Stimulated activated effector memory CD8-positive, alpha-beta T cell treated with anti-CD3 and anti-CD28 coated beads, Interleukin-12 subunit alpha, Interleukin-12 subunit beta, amount 100 ng/mL, for 72 hours (primary cell): ENCODE data around the gene HESX1.

Source experiments
- ATAC-seq: fragments of 150-1000 bp; cut with Tn5 transposase; 2 replicates; pipeline ENCODE4 v1.10.0; 2021
- DNase-seq, 2 donors: peaks; one replicate each; pipeline ENCODE4 v3.0.0; 2021 to 2022; ENCODE audit warnings: low spot score in 2 of 2
- H3K27ac Mint-ChIP-seq: one replicate; pipeline ENCODE4 v1.8.0; 2022; ENCODE audit warnings: mild to moderate bottlenecking, mixed read lengths
- H3K36me3 Mint-ChIP-seq: one replicate; pipeline ENCODE4 v1.8.0; 2022; ENCODE audit warnings: mild to moderate bottlenecking, mixed read lengths
- H3K4me1 Mint-ChIP-seq: one replicate; pipeline ENCODE4 v1.8.0; 2022; ENCODE audit warnings: mixed read lengths
- H3K4me3 Mint-ChIP-seq: one replicate; pipeline ENCODE4 v1.8.0; 2022; ENCODE audit warnings: mild to moderate bottlenecking, mixed read lengths
- H3K9me3 Mint-ChIP-seq: one replicate; pipeline ENCODE4 v1.8.0; 2022; ENCODE audit warnings: mixed read lengths

The HESX1 gene

GRCh38 chr3:57199895-57200297, at the start of gene HESX1:
Gene HESX1, minus strand, starts transcription at chr3:57199978. Its CDS starts 60 bp downstream, at chr3:57199918.
- Mint-ChIP-seq H3K4me1 (no peaks in the 10 kb centered on the region), H3K4me3 (no peak within 1 kb of the TSS), H3K27ac (no peak within 1 kb of the TSS), H3K36me3 (peaks cover 6% of the 10 kb centered on the region), H3K9me3 (no peaks in the 10 kb centered on the region)
- DNase-seq (no peak), ATAC-seq (no peak)

DNA sequence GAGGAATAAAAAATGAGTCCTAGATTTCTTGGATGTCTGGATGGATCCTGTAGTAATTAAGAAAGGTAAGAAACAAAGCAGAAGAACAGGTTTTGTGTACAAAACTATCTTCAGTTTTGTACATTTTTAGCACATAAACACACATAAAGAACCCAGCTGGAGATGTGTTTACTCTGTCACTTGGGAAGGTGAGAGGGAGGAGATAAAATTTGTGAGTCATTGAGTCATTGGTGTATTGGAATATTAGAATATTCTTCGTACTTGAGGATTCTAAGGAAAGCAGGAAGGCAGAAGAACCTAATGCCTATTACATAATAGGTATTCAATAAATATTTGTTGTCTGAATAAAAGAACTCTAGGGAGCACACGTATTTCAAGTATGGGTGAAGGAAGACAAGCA, 45.2 kb upstream of the HESX1 start:
- H3K27ac Mint-ChIP-seq, result peak overlapping the region; percentile 2

DNA sequence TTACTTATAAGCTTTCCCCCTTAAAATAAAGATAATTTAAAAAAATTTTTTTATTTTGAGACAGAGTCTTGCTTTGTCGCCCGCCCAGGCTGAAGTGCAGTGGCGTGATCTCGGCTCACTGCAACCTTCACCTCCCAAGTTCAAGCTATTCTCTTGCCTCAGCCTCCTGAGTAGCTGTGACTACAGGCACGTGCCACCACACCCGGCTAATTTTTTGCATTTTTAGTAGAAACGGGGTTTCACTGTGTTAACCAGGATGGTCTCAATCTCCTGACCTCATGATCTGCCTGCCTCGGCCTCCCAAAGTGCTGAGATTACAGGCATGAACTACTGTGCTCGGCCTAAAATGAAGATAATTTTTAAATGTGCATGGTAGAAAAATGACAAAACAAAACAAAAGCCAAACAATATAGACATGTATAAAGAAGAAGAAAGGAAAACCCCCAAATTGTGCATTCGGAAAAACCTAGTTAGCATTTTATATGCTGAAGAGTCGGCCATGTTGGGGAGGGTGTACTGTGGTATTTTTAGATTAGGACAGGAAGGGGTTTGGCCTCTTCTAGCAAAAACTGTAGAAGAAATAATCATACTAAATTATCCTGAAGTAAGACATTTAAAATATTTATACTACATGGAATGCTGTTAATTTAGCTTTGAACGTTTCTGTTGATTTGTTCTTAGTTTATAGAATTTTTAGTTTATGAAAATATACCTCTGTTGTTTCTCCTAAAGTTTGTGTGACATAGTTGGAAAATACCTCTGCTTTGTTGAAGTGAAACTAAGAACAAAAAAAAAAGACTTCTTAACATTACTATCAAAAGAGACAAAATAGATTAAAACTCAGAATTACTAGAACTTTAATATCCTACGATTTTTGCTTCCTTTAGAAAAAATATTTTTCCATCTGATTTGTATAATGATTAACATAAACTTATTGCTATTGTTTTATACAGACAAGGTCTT, 35.1 kb upstream of the HESX1 start:
- no peaks in the 10 kb centered on the region for H3K9me3 Mint-ChIP-seq
- no peak overlapping the region for H3K4me3 Mint-ChIP-seq
- ATAC-seq, result no peak
- H3K36me3 Mint-ChIP-seq, result peaks cover 48% of the 10 kb centered on the region
- H3K4me1 Mint-ChIP-seq, result peaks cover 5% of the 10 kb centered on the region
- H3K27ac Mint-ChIP-seq, result no peak overlapping the region
- DNase-seq, result no peak

More for the DNA sequence above, 45.2 kb upstream of the HESX1 start:
- no peak overlapping the region for H3K4me3 Mint-ChIP-seq
- DNase-seq (no peak), ATAC-seq (no peak)
- H3K4me1 Mint-ChIP-seq, result no peaks in the 10 kb centered on the region
- H3K36me3 Mint-ChIP-seq, result peaks cover 97% of the 10 kb centered on the region
- no peaks in the 10 kb centered on the region for H3K9me3 Mint-ChIP-seq

- ATAC-seq, result no peak
Measured at GRCh38 chr3:57233799-57234198, 34.0 kb upstream of the HESX1 start.

GRCh38 chr3:57230006-57230405, 30.2 kb upstream of the HESX1 start:
- Mint-ChIP-seq H3K27ac (no peak overlapping the region), H3K4me3 (peak overlapping the region; percentile 82), H3K36me3 (peaks cover 7% of the 10 kb centered on the region), H3K9me3 (no peaks in the 10 kb centered on the region), H3K4me1 (peaks cover 30% of the 10 kb centered on the region)
- ATAC-seq, result no peak
- no peak for DNase-seq

More at GRCh38 chr3:57233799-57234198, 34.0 kb upstream of the HESX1 start:
- Mint-ChIP-seq H3K4me3 (no peak overlapping the region), H3K27ac (no peak overlapping the region), H3K9me3 (no peaks in the 10 kb centered on the region), H3K36me3 (peaks cover 37% of the 10 kb centered on the region), H3K4me1 (peaks cover 16% of the 10 kb centered on the region)
- DNase-seq, result no peak

DNA sequence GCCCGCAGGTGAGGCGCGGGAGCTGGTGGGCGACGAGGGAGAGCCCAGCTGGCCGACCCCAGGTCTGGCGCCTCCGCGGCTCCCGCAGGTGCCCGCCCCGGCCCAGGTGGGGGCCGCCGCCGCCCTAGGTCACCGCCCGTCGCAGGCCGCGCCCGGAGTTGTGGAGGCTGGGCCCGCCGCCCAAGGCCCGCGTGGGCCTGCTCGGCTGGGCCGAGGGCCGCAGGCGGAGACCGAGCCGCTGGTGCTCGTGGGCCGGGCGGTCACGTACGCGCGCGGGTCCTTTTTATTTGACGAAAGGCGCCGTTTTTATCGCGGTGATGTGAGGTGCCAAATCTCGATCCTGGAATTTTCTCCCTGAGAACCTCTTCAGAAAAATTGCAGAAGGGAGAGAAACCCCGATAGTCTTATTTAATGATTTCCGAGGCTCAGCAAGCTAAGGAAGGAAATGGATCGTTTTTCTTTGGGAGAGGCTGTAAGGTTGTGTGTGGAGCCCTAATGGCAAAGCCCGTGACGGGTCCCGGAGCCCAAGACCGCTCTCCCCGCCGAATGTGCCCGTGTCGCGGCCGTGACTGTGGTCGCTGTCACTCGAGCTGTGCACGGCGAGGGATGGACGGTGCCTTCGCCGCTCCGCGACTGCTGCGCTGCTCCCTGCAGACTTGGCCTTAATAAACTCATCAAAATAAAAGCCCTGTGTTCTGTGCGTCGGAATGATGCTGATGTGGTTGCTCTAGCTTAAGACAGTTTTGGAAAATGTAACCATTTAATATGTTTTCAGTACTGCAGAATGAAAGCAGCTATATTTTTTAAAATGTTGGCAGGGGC, 28.4 kb upstream of the HESX1 start:
- DNase-seq (peak; percentile 15 to 67), ATAC-seq (peak; percentile 56)
- Mint-ChIP-seq H3K27ac (peak overlapping the region; percentile 67), H3K9me3 (no peaks in the 10 kb centered on the region), H3K4me3 (peak overlapping the region; percentile 82), H3K36me3 (peaks cover 7% of the 10 kb centered on the region), H3K4me1 (peaks cover 30% of the 10 kb centered on the region)

DNA sequence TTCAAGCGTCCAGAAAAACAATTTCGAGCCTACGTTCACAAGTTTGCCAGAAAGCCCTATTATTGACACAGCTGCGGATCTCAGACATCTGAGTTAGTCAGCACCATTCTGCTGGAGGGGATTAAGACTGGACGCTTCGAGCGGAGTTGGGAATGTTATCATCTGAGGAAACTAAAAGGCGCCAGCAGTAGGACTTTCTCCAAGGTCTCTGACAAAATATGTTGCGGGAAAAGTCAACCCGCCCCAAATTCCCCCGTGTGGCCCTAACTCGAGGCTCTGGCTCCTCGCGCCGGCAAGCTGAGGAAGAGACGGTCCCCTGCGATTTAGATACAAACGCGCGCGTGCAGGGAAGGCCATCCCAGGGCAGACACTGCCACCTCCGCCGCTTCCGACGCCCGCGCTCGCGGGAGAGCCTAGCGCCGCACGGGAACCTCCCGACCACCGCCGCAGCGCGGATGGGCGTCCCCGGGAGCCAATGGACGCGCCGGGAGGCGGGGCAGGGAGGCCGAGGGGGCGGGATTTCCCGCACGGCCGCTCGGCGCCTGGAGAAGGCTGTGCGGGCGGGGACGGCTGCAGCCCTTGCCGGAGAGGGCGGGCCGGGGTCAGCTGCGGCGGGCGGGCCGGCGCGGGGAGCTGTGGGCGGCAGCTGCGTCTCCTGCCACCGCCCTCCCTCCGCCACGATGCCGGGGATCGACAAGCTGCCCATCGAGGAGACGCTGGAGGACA, 27.6 kb upstream of the HESX1 start, which contains the start of gene APPL1:
Gene APPL1 (plus strand): TSS at position 526 of the 726 bp plus-strand sequence. CDS start 155 bp downstream, at position 681.
- Mint-ChIP-seq H3K4me1 (peaks cover 30% of the 10 kb centered on the region), H3K27ac (peak within 1 kb of the TSS; percentile 67), H3K4me3 (peak within 1 kb of the TSS; percentile 82), H3K9me3 (no peaks in the 10 kb centered on the region), H3K36me3 (peaks cover 7% of the 10 kb centered on the region)
- peak; percentile 91 to 95 for DNase-seq
- ATAC-seq, result peak; percentile 91

GRCh38 chr3:57226176-57226575, 26.4 kb upstream of the HESX1 start:
- H3K9me3 Mint-ChIP-seq, result no peaks in the 10 kb centered on the region
- H3K4me1 Mint-ChIP-seq, result peaks cover 30% of the 10 kb centered on the region
- no peak overlapping the region for H3K4me3 Mint-ChIP-seq
- DNase-seq (no peak), ATAC-seq (no peak)
- H3K27ac Mint-ChIP-seq, result no peak overlapping the region
- H3K36me3 Mint-ChIP-seq, result peaks cover 7% of the 10 kb centered on the region

DNA sequence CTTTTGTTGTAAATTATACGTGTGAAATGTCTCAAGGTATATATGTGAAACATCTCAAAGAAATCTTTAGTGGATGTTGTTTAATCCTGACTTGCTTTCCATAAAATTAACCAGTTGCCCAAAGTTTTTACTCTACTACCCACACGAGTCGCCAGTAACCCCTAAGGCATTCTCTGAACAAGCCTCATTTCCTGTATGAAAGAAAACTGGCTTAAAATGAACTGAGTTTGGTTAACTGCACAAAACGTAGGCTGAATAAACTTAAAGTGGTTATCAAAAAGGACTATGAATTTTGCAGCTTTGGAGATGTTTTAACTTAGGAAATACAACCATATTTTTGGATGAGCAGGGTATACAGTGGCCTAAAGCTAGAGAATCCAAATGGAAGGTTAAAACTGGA, 25.1 kb upstream of the HESX1 start:
- H3K27ac Mint-ChIP-seq, result no peak overlapping the region
- no peak for ATAC-seq

GRCh38 chr3:57221883-57222282, 22.1 kb upstream of the HESX1 start:
- Mint-ChIP-seq H3K4me1 (peaks cover 10% of the 10 kb centered on the region), H3K36me3 (no peaks in the 10 kb centered on the region), H3K9me3 (no peaks in the 10 kb centered on the region), H3K4me3 (no peak overlapping the region), H3K27ac (no peak overlapping the region)
- no peak for ATAC-seq
- DNase-seq, result no peak

More for the DNA sequence above, 25.1 kb upstream of the HESX1 start:
- Mint-ChIP-seq H3K9me3 (no peaks in the 10 kb centered on the region), H3K4me1 (peaks cover 25% of the 10 kb centered on the region), H3K36me3 (no peaks in the 10 kb centered on the region), H3K4me3 (no peak overlapping the region)
- no peak for DNase-seq

- ATAC-seq, result no peak
- no peak overlapping the region for H3K4me3 Mint-ChIP-seq
- no peaks in the 10 kb centered on the region for H3K36me3 Mint-ChIP-seq
- no peak overlapping the region for H3K27ac Mint-ChIP-seq
- no peaks in the 10 kb centered on the region for H3K9me3 Mint-ChIP-seq
- no peak for DNase-seq
- H3K4me1 Mint-ChIP-seq, result no peaks in the 10 kb centered on the region
Measured at GRCh38 chr3:57206423-57206822, 6.6 kb upstream of the HESX1 start.

GRCh38 chr3:57194641-57195040, 5.1 kb downstream of the HESX1 start:
- Mint-ChIP-seq H3K36me3 (peaks cover 6% of the 10 kb centered on the region), H3K4me3 (no peak overlapping the region), H3K9me3 (no peaks in the 10 kb centered on the region), H3K4me1 (no peaks in the 10 kb centered on the region), H3K27ac (no peak overlapping the region)
- no peak for ATAC-seq
- no peak for DNase-seq

DNA sequence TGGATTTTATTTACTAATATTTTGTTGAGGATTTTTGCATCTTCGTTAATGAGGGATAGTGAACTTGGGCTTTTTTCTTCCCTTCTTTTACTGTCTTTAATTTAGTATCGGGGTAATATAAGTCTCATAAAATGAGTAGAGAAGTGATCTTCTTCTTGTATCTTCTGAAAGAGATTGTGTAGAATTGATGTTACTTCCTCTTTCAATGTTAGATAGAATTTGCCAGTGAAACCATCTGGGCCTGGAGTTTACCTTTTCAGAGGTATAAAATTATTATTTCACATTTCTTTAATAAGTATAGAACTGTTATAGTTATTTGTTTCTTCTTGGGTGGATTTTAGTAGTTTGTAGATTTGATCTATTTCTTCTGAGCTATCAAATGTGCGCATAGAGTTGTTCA, 7.8 kb downstream of the HESX1 start:
- Mint-ChIP-seq H3K36me3 (peaks cover 5% of the 10 kb centered on the region), H3K4me3 (no peak overlapping the region), H3K27ac (no peak overlapping the region), H3K4me1 (no peaks in the 10 kb centered on the region), H3K9me3 (no peaks in the 10 kb centered on the region)
- ATAC-seq (no peak), DNase-seq (no peak)

DNA sequence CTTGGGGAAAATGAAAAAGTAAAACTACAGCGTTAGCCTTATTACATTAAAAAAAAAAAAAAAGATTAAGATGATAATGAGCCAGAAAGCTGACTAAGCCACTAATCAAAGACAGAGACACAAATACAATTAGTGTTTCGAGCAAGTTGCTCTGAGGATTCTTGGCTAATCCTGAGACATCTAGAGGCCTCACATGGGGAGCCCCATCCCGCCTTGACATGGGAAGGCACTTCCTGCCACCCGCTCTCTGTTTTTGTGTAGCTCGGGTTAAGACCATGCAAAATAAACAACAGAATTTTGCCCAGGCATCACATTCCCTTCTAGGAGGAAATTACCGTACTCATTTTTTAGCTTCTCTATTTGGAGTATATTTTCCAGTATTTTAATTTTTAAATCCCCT, 15.3 kb downstream of the HESX1 start:
- no peak overlapping the region for H3K27ac Mint-ChIP-seq
- no peak for DNase-seq
- no peaks in the 10 kb centered on the region for H3K4me1 Mint-ChIP-seq
- H3K4me3 Mint-ChIP-seq, result no peak overlapping the region
- no peak for ATAC-seq
- no peaks in the 10 kb centered on the region for H3K9me3 Mint-ChIP-seq
- H3K36me3 Mint-ChIP-seq, result no peaks in the 10 kb centered on the region
